K562 (cell line): ENCODE data around the gene TXNIP. TPM values are rescaled to one million over a fixed set of nuclear protein-coding genes. Genes with fewer than 3 reads are reported as not detected.

ENCODE experiments used
- ATAC-seq: fragments of 200-7000 bp; cut with Tn5 transposase; 3 replicates; pipeline ENCODE4 v1.9.1; 2020; ENCODE audit warnings: moderate library complexity
- BruUV-seq: library from RNA; stranded (reverse); fragments of 400-500 nt; replicated peaks from 2 replicates; lab custom pipeline; 2021; lab: Mats Ljungman, UMichigan
- CTCF ChIA-PET: fragments of 300-600 bp; formaldehyde crosslinking; extraction: SDS; loops from one replicate; lab custom pipeline; 2021; ENCODE audit warnings: low intra/inter-chr PET ratio; lab: Yijun Ruan, JAX
- POLR2A ChIA-PET: fragments of 300-600, 350-650 bp; sonication (Branson Sonifier 250); formaldehyde crosslinking; extraction: SDS; loops from one replicate; lab custom pipeline; 2021; ENCODE audit warnings: antibody characterized with exemption, inconsistent platforms; lab: Yijun Ruan, JAX
- DNase-seq, 4 experiments: peaks; one replicate each; pipeline versions ENCODE4 v3.0.0 to v3.0.0-alpha.2; 2011 to 2018; ENCODE audit warnings: low spot score in 3 of 4, mixed read lengths in 3 of 4; ENCODE audit errors: extremely low read depth in 1 of 4
- FAIRE-seq: peaks from 2 replicates; lab custom pipeline; 2011; peaks lifted over from hg19 to GRCh38; lab: Jason Lieb, UNC
- H2AFZ ChIP-seq: 2 replicates; pipeline ENCODE4 v1.6.0; 2011; ENCODE audit warnings: low read depth, low read length, control low read depth, inconsistent platforms
- H3K27ac ChIP-seq: fragments of 200-600 bp; 3 replicates; pipeline ENCODE4 v1.8.0; 2011; ENCODE audit warnings: low read depth, mild to moderate bottlenecking, control low read depth, inconsistent platforms, low read length, moderate library complexity, mixed read lengths; ENCODE audit errors: extremely low read depth
- H3K27me3 ChIP-seq, 2 experiments: fragments of 300-600 bp in 1 of 2; 2 replicates in 1 of 2; 3 replicates in 1 of 2; pipeline versions ENCODE4 v1.6.0 to v1.8.0; 2011; ENCODE audit warnings: inconsistent platforms in 2 of 2, low read length in 2 of 2, mild to moderate bottlenecking in 1 of 2, mixed read lengths in 1 of 2, moderate library complexity in 1 of 2; ENCODE audit not compliant: control insufficient read depth in 2 of 2, insufficient read depth in 2 of 2
- H3K36me3 ChIP-seq: fragments of 300-600 bp; 3 replicates; pipeline ENCODE4 v1.8.0; 2011; ENCODE audit warnings: mild to moderate bottlenecking, low read length, inconsistent platforms; ENCODE audit not compliant: control insufficient read depth, insufficient read depth
- H3K4me1 ChIP-seq, 2 experiments: fragments of 200-600 bp in 1 of 2; replicated peaks in 1 of 2; 2 replicates in 1 of 2; 3 replicates in 1 of 2; pipeline versions ENCODE4 v1.5.1 to v1.8.0; 2011; ENCODE audit warnings: inconsistent platforms in 2 of 2, low read length in 2 of 2, mild to moderate bottlenecking in 1 of 2, mixed read lengths in 1 of 2, moderate library complexity in 1 of 2; ENCODE audit not compliant: control insufficient read depth in 2 of 2, insufficient read depth in 2 of 2
- H3K4me2 ChIP-seq: 2 replicates; pipeline ENCODE4 v1.6.1; 2011; ENCODE audit warnings: low read length, control low read depth, inconsistent platforms, mixed read lengths; ENCODE audit not compliant: insufficient read depth
- H3K4me3 ChIP-seq: fragments of 200-600 bp; sonication (generic), shearing (Covaris generic); 2 replicates; pipeline ENCODE4 v1.5.1; 2016; ENCODE audit warnings: control low read depth, inconsistent platforms
- H3K79me2 ChIP-seq: fragments of 200-600 bp; 3 replicates; pipeline ENCODE4 v1.8.0; 2011; ENCODE audit warnings: low read length, inconsistent platforms; ENCODE audit not compliant: control insufficient read depth, insufficient read depth
- H3K9ac ChIP-seq, 2 experiments: 2 replicates each; pipeline versions ENCODE4 v1.6.0 to v1.6.1; 2011; ENCODE audit warnings: low read depth in 2 of 2, low read length in 2 of 2, control low read depth in 1 of 2, inconsistent platforms in 1 of 2, mild to moderate bottlenecking in 1 of 2, mixed read lengths in 1 of 2; ENCODE audit not compliant: insufficient read depth in 1 of 2
- H3K9me1 ChIP-seq: one replicate; pipeline ENCODE4 v1.6.0; 2011; ENCODE audit warnings: inconsistent platforms, mild to moderate bottlenecking, low read length, moderate library complexity; ENCODE audit not compliant: control insufficient read depth, insufficient read depth
- H3K9me3 ChIP-seq: replicated peaks from 2 replicates; pipeline ENCODE4 v1.5.1; 2011; ENCODE audit warnings: low read depth, low read length, inconsistent platforms; ENCODE audit not compliant: control insufficient read depth, insufficient read depth
- H4K20me1 ChIP-seq: replicated peaks from 2 replicates; pipeline ENCODE4 v1.6.1; 2011; ENCODE audit warnings: low read length, inconsistent platforms, mixed read lengths; ENCODE audit not compliant: control insufficient read depth, insufficient read depth
- ADNP ChIP-seq: fragments of 200-800 bp; sonication (Bioruptor generic); IDR thresholded peaks from 2 replicates; pipeline ENCODE4 v1.6.1; 2016; ENCODE audit warnings: missing genetic modification characterization, missing compliant biosample characterization
- ATF3 ChIP-seq, 2 experiments: fragments of 450-650 bp in 1 of 2; sonication (generic) in 1 of 2; formaldehyde crosslinking in 1 of 2; IDR thresholded peaks in 1 of 2; conservative IDR thresholded peaks in 1 of 2; 2 replicates each; pipeline versions ENCODE4 v1.6.1 to v1.8.1; 2016 to 2023; ENCODE audit warnings: mild to moderate bottlenecking in 2 of 2, moderate library complexity in 2 of 2, inconsistent platforms in 1 of 2, missing genetic modification reagents in 1 of 2
- ATF7 ChIP-seq: fragments of 450-650 bp; IDR thresholded peaks from 2 replicates; pipeline ENCODE4 v1.7.1; 2014; ENCODE audit warnings: mild to moderate bottlenecking, moderate library complexity
- HLTF ChIP-seq: fragments of 450-650 bp; IDR thresholded peaks from 2 replicates; pipeline ENCODE4 v1.6.1; 2016
- HNRNPL ChIP-seq: fragments of 200-400 bp; formaldehyde crosslinking; IDR thresholded peaks from 2 replicates; pipeline ENCODE4 v1.6.1; 2017; ENCODE audit warnings: low read depth, mild to moderate bottlenecking, low read length
- HNRNPLL ChIP-seq: fragments of 200-400 bp; formaldehyde crosslinking; IDR thresholded peaks from 2 replicates; pipeline ENCODE4 v1.6.1; 2017; ENCODE audit warnings: low read length, low read depth, mild to moderate bottlenecking; ENCODE audit not compliant: poor library complexity, severe bottlenecking
- ILF3 ChIP-seq: fragments of 450-650 bp; IDR thresholded peaks from 2 replicates; pipeline ENCODE4 v1.6.1; 2018; ENCODE audit warnings: antibody characterized with exemption, mild to moderate bottlenecking, moderate library complexity, borderline replicate concordance
- MLLT1 ChIP-seq, 2 experiments: fragments of 450-650 bp; IDR thresholded peaks; 2 replicates each; pipeline ENCODE4 v1.6.1; 2016
- NFRKB ChIP-seq: fragments of 450-650 bp; IDR thresholded peaks from 2 replicates; pipeline ENCODE4 v1.6.1; 2016; ENCODE audit warnings: low read depth
- POLR2A ChIP-seq: fragments of 450-650 bp; conservative IDR thresholded peaks from 2 replicates; pipeline ENCODE4 v1.6.1; 2016
- RAD21 ChIP-seq, 2 experiments: fragments of 250-450 bp in 1 of 2; fragments of 450-650 bp in 1 of 2; sonication (Bioruptor Pico) in 1 of 2; formaldehyde crosslinking in 1 of 2; IDR thresholded peaks in 1 of 2; conservative IDR thresholded peaks in 1 of 2; 2 replicates each; pipeline versions ENCODE4 v1.4.0 to v1.8.0; 2020 to 2022; ENCODE audit warnings: mild to moderate bottlenecking in 2 of 2, moderate library complexity in 1 of 2
- SRF ChIP-seq, 2 experiments: fragments of 250-450, 450-650 bp in 1 of 2; sonication (Bioruptor Pico) in 1 of 2; sonication (generic) in 1 of 2; formaldehyde crosslinking; IDR thresholded peaks; 2 replicates each; pipeline versions ENCODE4 v1.5.0 to v1.5.1; 2020 to 2022; ENCODE audit warnings: mild to moderate bottlenecking in 1 of 2, missing genetic modification reagents in 1 of 2
- SRSF3 ChIP-seq: fragments of 200-400 bp; formaldehyde crosslinking; IDR thresholded peaks from 2 replicates; pipeline ENCODE4 v1.6.1; 2016; ENCODE audit warnings: mild to moderate bottlenecking, low read length, moderate library complexity; ENCODE audit not compliant: insufficient read depth
- SUPT5H ChIP-seq: fragments of 450-650 bp; IDR thresholded peaks from 2 replicates; pipeline ENCODE4 v1.6.1; 2016
- TFAM ChIP-seq: fragments of 250-450 bp; sonication (Bioruptor Pico); conservative IDR thresholded peaks from 2 replicates; pipeline ENCODE4 v1.5.0; 2021; ENCODE audit warnings: mild to moderate bottlenecking, moderate library complexity
- ZBTB9 ChIP-seq: fragments of 450-650 bp; formaldehyde crosslinking; IDR thresholded peaks from 2 replicates; pipeline ENCODE4 v1.4.0; 2020; ENCODE audit warnings: mild to moderate bottlenecking, moderate library complexity
- WGBS: fragments of 100-300 bp; shearing (Covaris generic); methylation state at CpG from one replicate; pipeline ENCODE4 v1.1.6; 2016; ENCODE audit warnings: low coverage, mixed read lengths; ENCODE audit not compliant: insufficient coverage; ENCODE audit errors: missing lambda C conversion rate; 5-methylcytosine and 5-hydroxymethylcytosine counted together
- in situ Hi-C: fragments of 300-500 bp; cut with MboI; formaldehyde crosslinking; loops from 4 replicates; pipeline ENCODE4 v1.15.0; 2018; ENCODE audit warnings: inconsistent platforms, mixed read lengths
- intact Hi-C: fragments of 100-400 bp; cut with micrococcal nuclease; formaldehyde crosslinking; loops from 2 replicates; pipeline ENCODE4 v1.14.2; 2022
- polyA plus RNA-seq, 8 experiments: library from polyadenylated mRNA; depleted of rRNA in 4 of 8; stranded (reverse) in 5 of 8; unstranded in 3 of 8; fragments of >200 nt; fragmentation: Nextera tagmentation in 2 of 8; fragmentation: Illumina TruSeq in 1 of 8; extraction: Ambion mirVana in 2 of 8; extraction: Trizol in 1 of 8; gene quantifications; 2 replicates each; pipeline versions ENCODE4 v1.2.1 to v1.2.3, GENCODE V29; 2011 to 2014; ENCODE audit warnings: inconsistent platforms in 1 of 8, missing spikeins in 1 of 8
- total RNA-seq, 7 experiments: library from RNA; depleted of rRNA in 6 of 7; stranded (reverse); fragments of >200 nt in 6 of 7; fragmentation: Illumina TruSeq in 2 of 7; extraction: Trizol in 2 of 7; gene quantifications; 2 replicates each; pipeline versions ENCODE4 v1.2.1 to v1.2.3, GENCODE V29; 2011 to 2021; ENCODE audit warnings: low replicate concordance in 1 of 7

Gene TXNIP
- total and polyA plus RNA-seq, 9 of the 15 experiments (the other 6 are each of a cell fraction or from before 2014, with no cell fraction given): 120 to 499 (median 257) TPM

- H3K9ac ChIP-seq: peak overlapping the region; percentile 94 to 100
- 0% methylated on average over 8 of the region's 8 CpGs for WGBS
- no peak for FAIRE-seq
- peaks cover 44% of the 10 kb centered on the region for H4K20me1 ChIP-seq
- TSS peak; percentile 42 for BruUV-seq
- in situ Hi-C loops (no loop called here), intact Hi-C loops (no loop called here)
- peaks cover 3% of the 10 kb centered on the region for H3K9me1 ChIP-seq
- peaks cover 44% of the 10 kb centered on the region for H3K36me3 ChIP-seq
- peaks cover 71% of the 10 kb centered on the region for H3K79me2 ChIP-seq
- peaks cover 14 to 31% of the 10 kb centered on the region in 2 experiments; a peak in 3 of 5 replicates for H3K4me1 ChIP-seq
- H2AFZ ChIP-seq: no peak overlapping the region
- ChIA-PET CTCF (no interaction called here), POLR2A (interaction anchor here (1.0 to 14.0 kb wide), 6 partner anchors 11 to 68 kb away, joined by 4 to 320 read pairs (median 8); partner anchors contain the start of gene RBM8A)
- H3K9me3 ChIP-seq: no peaks in the 10 kb centered on the region
- DNase-seq: peak in 2 of 4 experiments; percentile 38 to 41
- H3K27ac ChIP-seq: peak overlapping the region; percentile 99
- ATAC-seq: no peak
- peak overlapping the region; percentile 97 for H3K4me2 ChIP-seq
- H3K4me3 ChIP-seq: peak overlapping the region; percentile 85
- H3K27me3 ChIP-seq: no peaks in the 10 kb centered on the region
- TF ChIP-seq MLLT1 (IDR thresholded peaks at IDR 0.05): peak; percentile 13 to 59
- 0 out of 2 replicates have a peak, but pooled peaks have one; percentile 31 for TF ChIP-seq ZBTB9 (CRISPR knock-in tag)
- TF ChIP-seq SRF (CRISPR knock-in tag; IDR thresholded peaks at IDR 0.05): no peak
- TF ChIP-seq SUPT5H: no peak
- TF ChIP-seq ADNP (tag): no peak
- TF ChIP-seq HNRNPL: no peak
- TF ChIP-seq ATF7: no peak
- no peak for TF ChIP-seq NFRKB
- no peak for TF ChIP-seq ATF3 (IDR thresholded peaks at IDR 0.05)
- TF ChIP-seq ATF3 (CRISPR knock-in tag; conservative IDR thresholded peaks at IDR 0.05): no peak
- TF ChIP-seq SRSF3: no peak
- no peak for TF ChIP-seq POLR2A
- peak; percentile 81; the same call in 1 of the 2 replicates for TF ChIP-seq ILF3
- TF ChIP-seq TFAM (CRISPR knock-in tag): no peak
- TF ChIP-seq HLTF: no peak
- TF ChIP-seq RAD21 (CRISPR knock-in tag; conservative IDR thresholded peaks at IDR 0.05 in 1 of 2, IDR thresholded peaks at IDR 0.05 in 1 of 2): 0 out of 4 replicates have a peak, but pooled peaks of 1 of the 2 experiments have one; percentile 6
- no peak for TF ChIP-seq HNRNPLL
Observed at GRCh38 chr1:145995148-145995881, 1.1 kb downstream of the TXNIP start.
